ENCODE data around the gene GPX4.
A peak's percentile ranks its signal among the peaks of the same experiment; 100 is the strongest.

Gene GPX4

GRCh38 chr19:1153891-1154730 is 50.3 kb downstream of the GPX4 start:
- no peak for DNase-seq (ENCODE audit: low read depth)
- no peak for TF ChIP-seq CTCF (conservative IDR thresholded peaks at IDR 0.05; ENCODE audit: low read depth, low read length)
- no peak overlapping the region for H3K4me3 ChIP-seq (ENCODE audit: low read length)

GRCh38 chr19:1154731-1155351 is 51.0 kb downstream of the GPX4 start:
- peak; percentile 58 for DNase-seq (ENCODE audit: low read depth)
- no peak for TF ChIP-seq CTCF (conservative IDR thresholded peaks at IDR 0.05; ENCODE audit: low read depth, low read length)
- H3K4me3 ChIP-seq (ENCODE audit: low read length), result no peak overlapping the region

GRCh38 chr19:1155352-1156304 is 51.8 kb downstream of the GPX4 start:
- DNase-seq (ENCODE audit: low read depth), result no peak
- no peak overlapping the region for H3K4me3 ChIP-seq (ENCODE audit: low read length)
- TF ChIP-seq CTCF (conservative IDR thresholded peaks at IDR 0.05; ENCODE audit: low read depth, low read length), result no peak

All from retinal pigment epithelial cell (primary cell).